Measurements from ENCODE around the gene MTA3.

The MTA3 gene

GRCh38 chr2:42771546-42772153, 203.2 kb downstream of the MTA3 start:
- no peak for DNase-seq (ENCODE audit: insufficient read length, low spot score)
- no peak for FAIRE-seq

DNA sequence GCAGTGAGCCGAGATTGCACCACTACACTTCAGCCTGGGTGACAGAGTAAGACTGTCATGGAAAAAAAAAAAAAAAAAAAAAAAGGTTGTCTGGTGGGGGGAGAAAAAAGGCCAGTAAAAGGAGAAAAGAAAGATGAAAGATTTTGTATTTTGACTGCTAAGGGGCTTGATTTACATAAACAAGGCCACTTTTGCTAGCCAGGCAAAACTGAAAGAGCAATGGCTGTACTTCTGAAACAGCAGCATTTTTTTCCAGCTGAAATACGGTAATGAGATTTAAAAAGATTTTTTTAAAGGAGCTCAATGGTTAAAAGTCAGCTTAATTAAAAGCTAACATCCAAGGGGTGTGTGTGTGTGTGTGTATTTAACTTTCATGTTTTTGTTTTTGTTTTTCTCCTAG, 206.8 kb downstream of the MTA3 start:
- peak; percentile 64 for FAIRE-seq
- no peak for DNase-seq (ENCODE audit: insufficient read length, low spot score)

DNA sequence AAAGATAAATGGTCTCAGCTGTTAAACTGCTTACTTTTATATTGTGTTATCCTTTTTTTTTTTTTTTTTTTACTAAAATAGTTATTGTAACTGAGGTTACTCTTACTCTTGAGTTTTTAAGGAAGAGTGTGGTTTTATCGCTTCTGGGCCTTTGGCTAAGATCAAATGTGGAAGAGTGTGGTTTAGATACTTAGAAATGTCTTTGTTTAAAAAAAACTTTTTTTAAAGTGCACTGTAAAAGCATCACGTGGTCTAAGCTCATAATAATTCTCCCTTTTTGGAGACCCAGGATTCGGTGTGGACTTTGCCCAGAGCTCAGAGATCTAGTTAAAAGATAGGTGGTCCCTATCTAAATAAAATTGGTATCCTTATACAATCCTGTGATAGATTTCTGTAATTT, 207.4 kb downstream of the MTA3 start:
- FAIRE-seq (no peak), DNase-seq (ENCODE audit: insufficient read length, low spot score) (no peak)

DNA sequence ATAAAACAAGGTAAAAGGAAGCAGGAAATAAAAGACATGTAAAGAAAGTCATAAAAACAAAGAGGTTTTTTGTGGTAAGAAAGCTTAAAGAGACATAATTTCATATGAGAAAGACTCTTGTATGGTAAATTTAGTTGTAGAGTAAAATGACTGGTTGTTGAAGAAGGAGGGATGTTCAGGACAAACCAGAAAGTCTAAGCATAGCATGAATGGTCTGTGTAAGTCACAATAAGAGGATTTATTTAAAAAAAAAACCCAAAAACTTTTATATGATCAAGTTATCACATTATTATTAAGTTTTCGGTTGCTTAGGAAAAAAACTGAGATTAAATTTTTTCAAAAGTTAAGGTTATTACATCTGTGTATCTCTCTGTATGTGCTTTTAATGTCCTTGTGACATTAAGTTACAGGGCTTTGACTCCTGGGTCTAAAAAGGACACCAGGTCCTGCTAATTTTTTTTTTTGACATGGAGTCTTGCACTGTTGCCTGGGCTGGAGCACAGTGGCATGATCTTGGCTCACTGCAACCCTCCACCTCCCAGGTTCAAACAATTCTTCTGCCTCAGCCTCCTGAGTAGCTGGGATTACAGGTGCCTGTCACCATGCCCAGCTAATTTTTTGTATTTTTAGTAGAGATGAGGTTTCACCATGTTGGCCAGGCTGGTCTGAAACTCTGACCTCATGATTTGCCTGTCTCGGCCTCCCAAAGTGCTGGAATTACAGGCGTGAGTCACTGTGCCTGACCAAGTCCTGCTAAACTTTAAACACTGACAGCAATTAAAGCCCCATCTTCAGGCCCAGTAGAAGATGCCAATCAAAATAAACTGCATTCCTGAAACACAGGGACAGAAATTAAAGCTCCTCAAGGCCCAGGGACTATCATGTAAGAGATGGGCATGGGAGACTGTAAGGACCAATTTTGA, 209.7 kb downstream of the MTA3 start:
- no peak for DNase-seq (ENCODE audit: insufficient read length, low spot score)
- FAIRE-seq: no peak

GRCh38 chr2:42781181-42781580, 212.7 kb downstream of the MTA3 start:
- no peak for DNase-seq (ENCODE audit: insufficient read length, low spot score)
- no peak for FAIRE-seq

DNA sequence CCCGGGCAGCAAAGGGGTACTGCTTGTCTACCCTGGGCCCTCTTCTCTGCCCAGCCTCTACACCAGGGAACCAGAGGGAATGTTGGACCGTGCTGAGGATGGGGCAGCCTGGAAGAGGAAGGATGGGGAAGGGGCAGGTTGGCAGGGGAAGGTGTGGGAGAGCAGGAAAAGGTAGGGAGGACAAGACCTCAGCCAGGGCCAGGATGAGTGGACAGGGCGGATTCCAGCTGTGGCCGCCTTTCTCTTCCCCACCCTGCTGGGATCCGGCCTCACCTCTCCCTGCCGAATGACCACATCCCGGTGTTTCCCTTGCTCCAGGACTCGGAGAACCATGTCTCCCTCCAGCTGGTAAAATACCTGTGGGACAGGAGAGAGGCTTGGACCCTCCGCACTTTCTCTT, 215.1 kb downstream of the MTA3 start:
- DNase-seq (ENCODE audit: insufficient read length, low spot score) (no peak), FAIRE-seq (no peak)

DNA sequence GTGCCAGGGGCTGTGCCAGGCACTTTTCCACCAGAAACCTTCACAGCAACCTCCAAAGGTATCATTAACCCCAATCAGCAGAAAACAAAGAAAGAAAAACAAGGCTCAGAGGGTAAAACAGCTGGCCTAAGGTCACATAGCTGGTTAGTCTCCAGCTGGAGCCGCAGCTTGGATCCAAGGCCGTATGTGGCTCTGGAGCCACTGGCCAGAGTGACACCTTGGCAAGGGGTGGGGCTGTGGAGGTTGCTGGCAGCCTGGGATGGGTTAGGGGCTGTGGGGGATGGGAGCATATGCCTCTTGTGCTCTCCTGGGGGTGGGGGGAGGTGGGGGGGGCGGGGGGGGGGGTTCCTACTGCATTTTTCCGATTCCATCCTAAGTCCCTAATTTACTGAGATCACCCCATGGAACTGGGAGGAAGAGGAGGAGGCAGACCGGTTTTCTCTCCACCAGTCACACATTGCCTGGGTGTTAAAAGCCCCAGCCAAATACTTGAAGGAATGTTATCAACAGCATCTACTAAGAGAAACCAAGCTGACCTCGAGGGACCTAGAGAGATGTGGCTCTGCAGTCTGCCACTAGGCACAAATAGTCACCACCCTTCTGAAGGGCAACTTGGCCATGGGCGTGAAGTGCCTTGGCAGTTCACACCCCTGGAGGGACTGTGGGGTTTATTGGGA, 215.9 kb downstream of the MTA3 start:
- DNase-seq (ENCODE audit: insufficient read length, low spot score): no peak
- FAIRE-seq: no peak

GRCh38 chr2:42786561-42787345, 218.3 kb downstream of the MTA3 start:
- no peak for DNase-seq (ENCODE audit: insufficient read length, low spot score)
- no peak for FAIRE-seq

DNA sequence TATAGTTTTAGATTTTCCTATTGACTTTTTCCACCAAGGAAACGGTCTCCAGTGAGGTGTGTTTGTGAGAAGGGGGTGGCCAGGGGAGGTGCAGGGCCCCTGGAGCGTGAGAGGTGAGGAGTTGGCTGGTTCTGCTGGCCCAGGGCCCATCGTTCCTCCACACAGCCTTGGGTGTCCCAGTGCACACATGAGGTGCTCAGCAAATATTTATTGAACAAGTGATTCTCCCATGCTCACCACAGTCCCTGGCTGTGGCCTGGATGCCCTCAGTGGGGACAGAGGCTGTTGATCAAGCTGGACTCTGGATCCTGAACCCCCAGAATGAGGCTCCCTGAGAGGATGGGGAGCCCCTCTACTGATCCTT, 219.0 kb downstream of the MTA3 start:
- FAIRE-seq: no peak
- no peak for DNase-seq (ENCODE audit: insufficient read length, low spot score)

DNA sequence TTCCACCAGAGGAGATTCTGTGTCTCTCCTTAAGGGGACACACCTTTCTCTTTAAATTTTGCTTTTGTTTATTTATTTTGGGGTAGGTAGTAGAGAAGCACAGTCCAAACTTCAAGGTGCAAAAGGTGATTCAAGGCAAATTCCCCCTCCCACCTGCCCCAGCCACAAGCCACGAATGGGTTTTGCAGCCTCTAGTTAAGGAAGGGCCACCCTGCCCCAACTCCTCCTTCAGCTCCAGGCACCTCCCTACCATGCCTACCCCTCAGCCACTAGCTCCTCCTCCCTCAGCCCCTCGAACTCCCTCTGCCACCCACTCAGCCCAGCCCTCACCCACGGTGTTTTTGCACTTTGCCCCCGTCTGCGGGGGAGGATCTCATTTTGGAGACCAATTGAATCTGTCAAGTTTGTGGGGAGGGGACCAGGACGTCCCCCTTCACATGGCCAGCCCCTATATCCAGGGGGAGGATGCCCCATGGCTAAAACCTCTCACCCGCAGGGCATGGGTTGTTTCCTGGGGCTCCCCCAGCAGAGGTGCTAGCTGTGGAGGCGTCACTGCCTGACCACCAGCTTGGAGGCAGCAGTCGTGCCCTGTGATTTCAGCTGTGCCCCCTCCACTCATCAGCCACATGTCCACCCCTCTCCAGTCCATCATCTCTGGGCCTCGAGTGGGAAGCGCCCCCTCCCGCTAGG, 219.5 kb downstream of the MTA3 start:
- DNase-seq (ENCODE audit: insufficient read length, low spot score) (no peak), FAIRE-seq (no peak)

DNA sequence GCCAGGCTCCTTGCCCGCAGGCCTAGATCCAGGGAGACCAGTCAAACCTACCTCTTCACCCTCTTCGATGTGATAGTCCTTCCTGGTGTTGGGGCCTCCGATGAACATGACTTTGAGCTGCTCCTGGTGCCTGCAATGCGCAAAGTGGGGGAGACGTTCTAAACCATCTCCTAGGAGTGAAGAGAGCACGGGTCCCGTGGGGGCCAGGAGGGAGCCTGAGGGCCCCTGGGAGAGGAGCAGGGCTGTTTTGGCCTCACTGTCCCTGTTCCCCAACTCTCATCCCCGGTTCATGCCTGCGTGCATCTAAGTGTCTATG, 220.0 kb downstream of the MTA3 start:
- DNase-seq (ENCODE audit: insufficient read length, low spot score): no peak
- no peak for FAIRE-seq

DNA sequence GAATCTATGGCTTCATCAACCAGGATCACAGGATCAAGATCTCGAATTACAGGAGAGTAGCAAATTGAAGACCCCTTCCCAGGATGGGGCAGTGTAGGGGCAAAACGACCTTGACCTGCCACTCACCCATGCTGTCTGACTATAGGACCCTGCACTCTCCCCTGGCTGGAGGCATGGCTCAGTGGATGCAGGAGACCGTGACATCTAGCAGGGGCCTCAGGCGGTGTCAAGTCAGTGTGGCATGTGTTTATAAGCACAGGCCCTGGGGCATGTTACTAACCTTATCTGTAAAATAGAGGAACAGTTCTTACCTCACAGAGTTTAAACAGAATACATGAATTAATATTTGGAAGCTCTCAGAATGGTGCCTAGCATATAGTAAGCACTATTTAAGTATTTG, 220.4 kb downstream of the MTA3 start:
- FAIRE-seq: peak; percentile 23

GRCh38 chr2:42789751-42790150, 221.3 kb downstream of the MTA3 start:
- no peak for FAIRE-seq
- no peak for DNase-seq (ENCODE audit: insufficient read length, low spot score)

More for the DNA sequence above, 220.4 kb downstream of the MTA3 start:
- DNase-seq (ENCODE audit: insufficient read length, low spot score): no peak

GRCh38 chr2:42791606-42792005, 223.2 kb downstream of the MTA3 start:
- FAIRE-seq (no peak), DNase-seq (ENCODE audit: insufficient read length, low spot score) (no peak)

DNA sequence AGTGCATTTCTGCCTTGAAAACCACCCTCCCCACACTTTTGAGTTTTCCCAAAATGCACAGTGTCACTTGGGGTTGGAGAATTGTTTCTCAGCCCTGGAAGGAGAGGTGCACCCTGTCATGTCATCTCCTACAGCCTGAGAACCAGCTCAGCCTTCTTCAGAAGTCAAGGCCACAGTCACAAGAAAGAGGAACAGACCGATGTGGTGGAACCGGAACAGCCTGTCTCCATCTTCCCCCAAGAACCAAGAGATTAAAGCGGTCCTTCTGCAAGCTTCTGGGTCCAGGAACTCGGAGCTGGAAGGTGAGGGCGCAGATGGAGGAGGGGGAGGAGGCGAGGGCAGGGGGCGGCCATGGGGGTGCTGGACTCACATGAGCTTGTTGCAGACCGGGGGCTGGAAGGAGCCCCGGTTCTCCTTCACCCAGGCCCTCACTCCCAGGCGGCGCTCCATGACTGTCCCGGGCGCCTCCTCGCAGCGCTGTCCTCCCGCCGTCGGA, 223.7 kb downstream of the MTA3 start:
- FAIRE-seq: peak; percentile 80
- DNase-seq (ENCODE audit: insufficient read length, low spot score): no peak

GRCh38 chr2:42792583-42793333, 224.3 kb downstream of the MTA3 start, which contains the start of gene HAAO:
Gene HAAO, minus strand, starts transcription at chr2:42792583. Its CDS starts 47 bp downstream, at chr2:42792536.
- no peak for FAIRE-seq
- no peak for DNase-seq (ENCODE audit: insufficient read length, low spot score)

DNA sequence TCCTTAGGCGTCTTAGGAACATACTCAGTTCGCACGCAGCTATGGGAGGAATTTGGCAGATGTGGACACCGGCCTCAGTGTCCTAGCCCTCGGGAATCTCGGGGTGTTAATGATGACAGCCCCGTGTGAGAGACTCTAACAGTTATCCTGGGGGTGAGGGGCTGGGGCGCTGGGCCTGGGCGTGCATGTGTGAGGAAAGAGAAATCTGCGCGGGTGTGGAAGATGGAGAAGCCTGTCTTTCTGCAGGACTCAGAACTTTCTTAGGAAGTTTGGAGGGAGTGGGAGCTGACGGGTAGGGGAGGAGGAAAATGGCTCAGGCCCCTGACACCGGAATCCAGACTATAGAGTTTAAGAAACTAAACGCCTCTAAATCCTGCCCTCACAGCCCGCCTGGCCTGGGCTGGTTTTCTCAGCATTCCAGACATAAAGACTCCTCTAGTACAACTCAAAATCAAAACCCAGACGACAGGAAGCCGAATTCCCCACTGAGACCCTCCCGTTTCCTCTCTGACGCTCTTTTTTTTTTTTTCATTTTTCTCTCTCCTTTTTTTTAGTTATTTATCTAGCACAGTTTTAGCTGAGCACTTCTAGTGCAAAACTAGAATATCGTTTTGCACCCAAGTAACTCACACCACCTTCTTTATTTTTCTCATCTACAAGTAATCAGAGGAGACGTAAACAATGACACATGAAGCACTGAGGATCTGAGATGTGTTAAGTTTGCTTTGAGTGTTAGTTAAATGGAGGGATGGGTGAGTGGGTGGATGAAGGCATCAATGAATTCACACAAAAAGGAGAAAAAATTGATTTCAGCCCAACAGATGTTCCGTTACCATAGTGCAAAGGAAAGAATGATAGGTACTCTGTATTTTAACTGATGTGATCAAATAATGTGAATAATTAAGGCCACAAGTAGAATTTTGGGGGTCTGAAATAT, 225.2 kb downstream of the MTA3 start:
- FAIRE-seq (no peak), DNase-seq (ENCODE audit: insufficient read length, low spot score) (no peak)

- DNase-seq (ENCODE audit: insufficient read length, low spot score): no peak
- peak; percentile 37 for FAIRE-seq
Measured at GRCh38 chr2:42794271-42795046, 226.0 kb downstream of the MTA3 start.

Data from GM19239 (cell line).